ENCODE data around the gene PPT2.

GRCh38 chr6:32194825-32195651 lies 41.1 kb downstream of the PPT2 start:
- TF ChIP-seq CTCF (conservative IDR thresholded peaks at IDR 0.05) (peak; percentile 72), EZH2 (IDR thresholded peaks at IDR 0.05; ENCODE audit: low read depth) (no peak)

All from PC-9 (cell line).